HL-60 (cell line): ENCODE measurements around the gene MST1R.

ENCODE experiments used
- DNase-seq, 2 experiments: peaks; one replicate each; pipeline ENCODE4 v3.0.0-alpha.2; 2010 to 2020; ENCODE audit warnings: low read depth in 1 of 2, low spot score in 1 of 2
- H3K27ac ChIP-seq: fragments of 250-450 bp; sonication (Bioruptor Pico); replicated peaks from 2 replicates; pipeline ENCODE4 v1.5.1; 2020; ENCODE audit warnings: mild to moderate bottlenecking, moderate library complexity
- H3K27me3 ChIP-seq: fragments of 250-450 bp; sonication (Bioruptor Pico); 2 replicates; pipeline ENCODE4 v1.5.1; 2021; ENCODE audit warnings: mild to moderate bottlenecking, moderate library complexity; ENCODE audit not compliant: insufficient read depth, poor library complexity, severe bottlenecking
- H3K4me3 ChIP-seq: replicated peaks from 2 replicates; pipeline ENCODE4 v1.5.1; 2011; ENCODE audit warnings: mild to moderate bottlenecking, control low read depth, low read length; ENCODE audit not compliant: insufficient read depth
- CTCF ChIP-seq: IDR thresholded peaks from one replicate; pipeline ENCODE4 v1.5.1; 2011; ENCODE audit warnings: low read length, control low read depth, inconsistent platforms; ENCODE audit not compliant: insufficient read depth
- GABPA ChIP-seq: IDR thresholded peaks from 2 replicates; pipeline ENCODE4 v1.6.1; 2012; ENCODE audit warnings: low read depth
- POLR2AphosphoS5 ChIP-seq: IDR thresholded peaks from 2 replicates; pipeline ENCODE4 v1.6.1; 2012; ENCODE audit warnings: low read depth
- REST ChIP-seq: IDR thresholded peaks from 2 replicates; pipeline ENCODE4 v1.6.1; 2012; ENCODE audit warnings: low read depth; ENCODE audit not compliant: insufficient replicate concordance
- SPI1 ChIP-seq: IDR thresholded peaks from 2 replicates; pipeline ENCODE4 v1.6.1; 2012; ENCODE audit warnings: low read depth, mild to moderate bottlenecking, borderline replicate concordance

The MST1R gene

GRCh38 chr3:49869525-49870126, 34.0 kb downstream of the MST1R start, which contains the start of gene CAMKV:
TSS of gene CAMKV (minus strand) at chr3:49869906. CDS start at chr3:49862388, 7,518 bp downstream.
- peak; percentile 74 for TF ChIP-seq SPI1
- TF ChIP-seq CTCF: no peak
- Histone ChIP-seq H3K27me3 (peaks cover 17% of the 10 kb centered on the region), H3K4me3 (peak within 1 kb of the TSS; percentile 22), H3K27ac (no peak within 1 kb of the TSS)
- DNase-seq: peak in 1 of 2 experiments; percentile 46

GRCh38 chr3:49868862-49869466, 34.7 kb downstream of the MST1R start:
- no peak for TF ChIP-seq REST
- TF ChIP-seq SPI1: no peak
- no peak for TF ChIP-seq POLR2AphosphoS5
- no peak for TF ChIP-seq CTCF
- no peak for TF ChIP-seq GABPA
- Histone ChIP-seq H3K4me3 (peak overlapping the region; percentile 22), H3K27ac (no peak overlapping the region), H3K27me3 (peaks cover 18% of the 10 kb centered on the region)
- DNase-seq: no peak

- DNase-seq: peak in 1 of 2 experiments; percentile 35
- TF ChIP-seq REST (peak; percentile 99), GABPA (no peak), POLR2AphosphoS5 (no peak)
- H3K4me3 ChIP-seq: no peak overlapping the region
These were observed 35.8 kb downstream of the MST1R start for GRCh38 chr3:49867871-49868321.

GRCh38 chr3:49867400-49867799, 36.3 kb downstream of the MST1R start:
- peaks cover 24% of the 10 kb centered on the region for H3K27me3 ChIP-seq
- H3K4me3 ChIP-seq: no peak overlapping the region
- no peak for DNase-seq
- H3K27ac ChIP-seq: no peak overlapping the region
- TF ChIP-seq POLR2AphosphoS5 (no peak), REST (no peak), SPI1 (no peak), GABPA (no peak), CTCF (no peak)

More at GRCh38 chr3:49867871-49868321, 35.8 kb downstream of the MST1R start:
- peaks cover 24% of the 10 kb centered on the region for H3K27me3 ChIP-seq
- no peak overlapping the region for H3K27ac ChIP-seq
